Upper lobe of left lung (tissue), 6 donors: ENCODE measurements around the gene TRIOBP. TPM values are rescaled to one million over a fixed set of nuclear protein-coding genes. Genes with fewer than 3 reads are reported as not detected.

Experiments used
- ATAC-seq, 2 donors: fragments of 200-7000 bp; cut with Tn5 transposase; one replicate each; pipeline ENCODE4 v1.9.1; 2022; ENCODE audit warnings: mild to moderate bottlenecking in 2 of 2, moderate library complexity in 2 of 2; ENCODE audit not compliant: low FRiP score in 2 of 2
- DNase-seq, 2 donors: peaks; one replicate each; pipeline ENCODE4 v3.0.0-alpha.2; 2019 to 2020
- H3K27ac ChIP-seq, 4 donors: fragments of 200-600 bp; sonication (generic); one replicate each; pipeline ENCODE4 v1.5.1; 2016 to 2019
- H3K27me3 ChIP-seq, 4 donors: fragments of 200-600 bp; sonication (generic); one replicate each; pipeline ENCODE4 v1.5.1; 2017 to 2019
- H3K36me3 ChIP-seq, 4 donors: fragments of 200-600 bp; sonication (generic); one replicate each; pipeline ENCODE4 v1.5.1; 2016 to 2019
- H3K4me1 ChIP-seq, 4 donors: fragments of 200-600 bp; sonication (generic); one replicate each; pipeline ENCODE4 v1.5.1; 2018 to 2019
- H3K4me3 ChIP-seq, 4 donors: fragments of 200-600 bp; sonication (generic); one replicate each; pipeline ENCODE4 v1.5.1; 2017 to 2019; ENCODE audit warnings: mild to moderate bottlenecking in 2 of 4, moderate library complexity in 1 of 4
- H3K9me3 ChIP-seq, 4 donors: fragments of 200-600 bp; sonication (generic); one replicate each; pipeline ENCODE4 v1.5.1; 2018 to 2019
- CTCF ChIP-seq, 6 experiments: fragments of 450-650 bp in 4 of 6; fragments of 200-600 bp in 2 of 6; sonication (generic) in 2 of 6; IDR thresholded peaks; one replicate each; pipeline ENCODE4 v1.5.1; 2016 to 2019; ENCODE audit warnings: antibody characterized with exemption in 6 of 6
- EP300 ChIP-seq, 4 donors: sonication (generic); formaldehyde crosslinking; IDR thresholded peaks; one replicate each; pipeline ENCODE4 v1.5.1; 2017; ENCODE audit warnings: antibody characterized with exemption in 4 of 4, control low read depth in 2 of 4
- POLR2A ChIP-seq, 4 donors: fragments of 450-650 bp; IDR thresholded peaks; one replicate each; pipeline ENCODE4 v1.5.1; 2016 to 2017; ENCODE audit warnings: antibody characterized with exemption in 4 of 4, mild to moderate bottlenecking in 2 of 4
- POLR2AphosphoS5 ChIP-seq, 2 donors: sonication (generic); formaldehyde crosslinking; IDR thresholded peaks; one replicate each; pipeline ENCODE4 v1.5.1; 2017; ENCODE audit warnings: antibody characterized with exemption in 2 of 2
- WGBS, 2 donors: methylation state at CpG; one replicate each; pipeline ENCODE4 v1.1.5; 2017 to 2018; 5-methylcytosine and 5-hydroxymethylcytosine counted together
- total RNA-seq, 6 donors: library from RNA; depleted of rRNA in 4 of 6; stranded (reverse); fragments of >200 nt in 4 of 6; gene quantifications; one replicate each; pipeline versions ENCODE4 v1.1.0 to v1.2.1, GENCODE V29; 2016 to 2021
- donor health status: DM: no; HTN: no; CAD: no; lungs with moderate emphysema.
- donor health status: DM: no; HTN: yes; CAD: no; lungs with severe emphysema.

TRIOBP gene
- total RNA-seq, 6 donors from 2014 or later: 76.5 to 151 (median 113) TPM

GRCh38 chr22:37710675-37711074 lies 13.8 kb downstream of the TRIOBP start:
- Histone ChIP-seq H3K9me3 (no peaks in the 10 kb centered on the region), H3K36me3 (no peaks in the 10 kb centered on the region), H3K4me1 (peaks cover 0 to 11% (median 9%) of the 10 kb centered on the region in 4 donors), H3K4me3 (no peak overlapping the region), H3K27me3 (no peaks in the 10 kb centered on the region), H3K27ac (no peak overlapping the region)
- TF ChIP-seq POLR2AphosphoS5 (IDR thresholded peaks at IDR 0.05) (no peak), CTCF (IDR thresholded peaks at IDR 0.05) (no peak), POLR2A (IDR thresholded peaks at IDR 0.05) (no peak), EP300 (IDR thresholded peaks at IDR 0.05) (no peak)
- ATAC-seq (no peak), DNase-seq (no peak)
- WGBS, 2 donors: 94% methylated on average over 2 to 3 of the region's 3 CpGs

- TF ChIP-seq POLR2AphosphoS5 (IDR thresholded peaks at IDR 0.05): no peak
- no peak for TF ChIP-seq POLR2A (IDR thresholded peaks at IDR 0.05)
- TF ChIP-seq EP300 (IDR thresholded peaks at IDR 0.05): no peak
- no peak for TF ChIP-seq CTCF (IDR thresholded peaks at IDR 0.05)
- DNase-seq (no peak), ATAC-seq (no peak)
- H3K27me3 ChIP-seq: no peaks in the 10 kb centered on the region
- peaks cover 0 to 11% (median 9%) of the 10 kb centered on the region in 4 donors for H3K4me1 ChIP-seq
- WGBS, 2 donors: 89 to 91% methylated on average over 10 of the region's 10 CpGs
- no peak overlapping the region for H3K4me3 ChIP-seq
- no peaks in the 10 kb centered on the region for H3K9me3 ChIP-seq
- no peaks in the 10 kb centered on the region for H3K36me3 ChIP-seq
- no peak overlapping the region for H3K27ac ChIP-seq
These were observed 14.6 kb downstream of the TRIOBP start for GRCh38 chr22:37711490-37711889.

GRCh38 chr22:37713761-37714160 lies 16.9 kb downstream of the TRIOBP start:
- Histone ChIP-seq H3K27me3 (no peaks in the 10 kb centered on the region), H3K36me3 (no peaks in the 10 kb centered on the region), H3K9me3 (no peaks in the 10 kb centered on the region), H3K27ac (no peak overlapping the region), H3K4me1 (peaks cover 0 to 5% (median 4%) of the 10 kb centered on the region in 4 donors), H3K4me3 (no peak overlapping the region)
- DNase-seq: no peak
- no peak for ATAC-seq
- 93 to 94% methylated on average over 5 to 7 of the region's 7 CpGs for WGBS, 2 donors
- TF ChIP-seq CTCF (IDR thresholded peaks at IDR 0.05): no peak
- no peak for TF ChIP-seq EP300 (IDR thresholded peaks at IDR 0.05)
- no peak for TF ChIP-seq POLR2AphosphoS5 (IDR thresholded peaks at IDR 0.05)
- no peak for TF ChIP-seq POLR2A (IDR thresholded peaks at IDR 0.05)

GRCh38 chr22:37714634-37715033 lies 17.8 kb downstream of the TRIOBP start:
- Histone ChIP-seq H3K36me3 (no peaks in the 10 kb centered on the region), H3K4me1 (no peaks in the 10 kb centered on the region), H3K27me3 (no peaks in the 10 kb centered on the region), H3K27ac (no peak overlapping the region), H3K9me3 (no peaks in the 10 kb centered on the region), H3K4me3 (no peak overlapping the region)
- no peak for TF ChIP-seq POLR2AphosphoS5 (IDR thresholded peaks at IDR 0.05)
- TF ChIP-seq POLR2A (IDR thresholded peaks at IDR 0.05): no peak
- TF ChIP-seq EP300 (IDR thresholded peaks at IDR 0.05): no peak
- TF ChIP-seq CTCF (IDR thresholded peaks at IDR 0.05): no peak
- ATAC-seq: no peak
- 92 to 98% methylated on average over 2 of the region's 2 CpGs for WGBS, 2 donors
- no peak for DNase-seq

GRCh38 chr22:37715760-37716159 lies 18.9 kb downstream of the TRIOBP start:
- H3K27ac ChIP-seq: no peak overlapping the region
- no peak for TF ChIP-seq EP300 (IDR thresholded peaks at IDR 0.05)
- no peak for TF ChIP-seq POLR2AphosphoS5 (IDR thresholded peaks at IDR 0.05)
- no peak for TF ChIP-seq CTCF (IDR thresholded peaks at IDR 0.05)
- no peak for TF ChIP-seq POLR2A (IDR thresholded peaks at IDR 0.05)
- WGBS, 2 donors: 83 to 97% methylated on average over 6 to 7 of the region's 7 CpGs
- no peak overlapping the region for H3K4me3 ChIP-seq
- no peaks in the 10 kb centered on the region for H3K27me3 ChIP-seq
- H3K36me3 ChIP-seq: no peaks in the 10 kb centered on the region
- ATAC-seq: no peak
- no peaks in the 10 kb centered on the region for H3K4me1 ChIP-seq
- no peak for DNase-seq
- H3K9me3 ChIP-seq: no peaks in the 10 kb centered on the region
